Erythroblast (primary cell): ENCODE measurements around the gene ZNF280D.

Source experiments
- GATA1 ChIP-seq: IDR thresholded peaks from 2 replicates; pipeline ENCODE4 v1.6.1; 2011; ENCODE audit warnings: low read depth, mild to moderate bottlenecking, control low read depth, low read length, moderate library complexity
- POLR2A ChIP-seq: IDR thresholded peaks from 2 replicates; pipeline ENCODE4 v1.6.1; 2011; ENCODE audit warnings: mild to moderate bottlenecking, low read length

DNA sequence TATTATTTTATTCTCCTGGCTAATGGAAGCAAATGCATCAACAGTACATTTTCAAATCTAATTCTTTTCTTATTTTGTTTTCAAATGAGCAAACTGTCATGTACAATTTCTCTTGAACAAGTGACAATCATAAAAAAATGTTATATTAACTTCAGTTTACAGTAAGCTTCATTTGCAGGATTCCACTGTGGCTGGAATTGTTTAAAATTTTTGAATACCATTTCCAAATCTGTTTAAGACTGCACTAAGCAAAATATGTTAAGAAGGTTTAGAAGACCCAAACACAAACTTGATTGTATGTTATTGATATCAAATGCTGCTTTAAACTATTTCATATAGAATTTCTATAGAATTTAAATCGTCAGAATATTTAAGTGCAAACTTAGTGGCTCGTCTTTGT, 92.8 kb downstream of the ZNF280D start:
- no peak for TF ChIP-seq POLR2A
- TF ChIP-seq GATA1, result no peak
